T follicular helper cell (primary cell): ENCODE results near the gene CAMSAP3.
"Not testable (repeated sequence)": the region's sequence is repeated elsewhere in the genome, so short reads cannot be mapped to it uniquely, and the experiment has no call there.

ENCODE experiments used
- DNase-seq: peaks from one replicate; pipeline ENCODE4 v3.0.0-alpha.2; 2020; ENCODE audit warnings: low read depth

The CAMSAP3 gene

GRCh38 chr19:7632340-7633203 lies 36.9 kb downstream of the CAMSAP3 start:
- no peak for DNase-seq

DNA sequence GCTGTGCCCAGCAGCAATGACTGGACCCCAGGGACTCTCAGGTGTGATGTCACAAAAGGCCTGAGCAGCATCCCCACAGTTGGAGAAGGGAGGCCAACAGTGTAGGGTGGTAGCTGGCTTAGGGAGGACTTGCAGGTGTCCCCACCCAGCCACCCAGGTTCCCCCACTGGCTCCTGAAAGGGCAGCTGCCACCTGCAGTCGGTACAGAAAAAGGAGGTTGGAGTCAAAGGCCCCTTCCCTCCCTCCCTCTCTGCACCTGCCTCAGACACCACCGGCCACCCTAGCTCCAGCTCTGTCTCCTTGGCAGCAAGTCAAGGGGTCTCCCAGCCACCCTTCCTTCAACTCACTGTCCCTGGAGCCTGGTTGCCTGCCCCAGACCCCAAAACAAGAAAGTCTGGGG lies 38.0 kb downstream of the CAMSAP3 start, which contains the start of gene PCP2:
PCP2 (minus strand) TSS at position 22 of the 400 bp plus-strand sequence. CDS start 262 bp downstream, outside the sequence.
- DNase-seq, result no peak

DNA sequence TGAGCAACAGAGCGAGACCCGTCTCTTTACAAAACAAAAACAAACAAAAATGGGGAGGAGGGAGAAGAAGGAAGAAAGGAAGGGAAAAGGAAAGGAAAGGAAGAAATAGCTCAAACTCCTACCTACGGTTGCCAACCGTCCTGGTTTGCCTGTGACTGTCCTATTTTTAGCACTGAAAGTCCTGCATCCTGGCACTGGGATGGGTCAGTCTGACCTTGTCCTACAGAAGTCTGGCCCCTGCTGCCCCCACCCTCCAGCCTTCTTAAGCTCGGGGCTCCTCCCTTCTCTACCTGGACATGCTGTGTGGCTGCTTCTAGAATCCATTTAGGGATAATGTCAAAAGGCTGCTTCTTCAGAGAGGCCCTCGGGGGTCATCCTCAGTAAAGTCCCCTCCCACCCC lies 40.0 kb downstream of the CAMSAP3 start:
- no peak for DNase-seq

- no peak for DNase-seq
Measured at GRCh38 chr19:7636317-7636690, 40.6 kb downstream of the CAMSAP3 start.

- peak; percentile 92 for DNase-seq
Measured at GRCh38 chr19:7636691-7637373, 41.2 kb downstream of the CAMSAP3 start, which contains the start of gene STXBP2. Gene STXBP2 (plus strand): TSS chr19:7637110. CDS start chr19:7637150, 40 bp downstream.

DNA sequence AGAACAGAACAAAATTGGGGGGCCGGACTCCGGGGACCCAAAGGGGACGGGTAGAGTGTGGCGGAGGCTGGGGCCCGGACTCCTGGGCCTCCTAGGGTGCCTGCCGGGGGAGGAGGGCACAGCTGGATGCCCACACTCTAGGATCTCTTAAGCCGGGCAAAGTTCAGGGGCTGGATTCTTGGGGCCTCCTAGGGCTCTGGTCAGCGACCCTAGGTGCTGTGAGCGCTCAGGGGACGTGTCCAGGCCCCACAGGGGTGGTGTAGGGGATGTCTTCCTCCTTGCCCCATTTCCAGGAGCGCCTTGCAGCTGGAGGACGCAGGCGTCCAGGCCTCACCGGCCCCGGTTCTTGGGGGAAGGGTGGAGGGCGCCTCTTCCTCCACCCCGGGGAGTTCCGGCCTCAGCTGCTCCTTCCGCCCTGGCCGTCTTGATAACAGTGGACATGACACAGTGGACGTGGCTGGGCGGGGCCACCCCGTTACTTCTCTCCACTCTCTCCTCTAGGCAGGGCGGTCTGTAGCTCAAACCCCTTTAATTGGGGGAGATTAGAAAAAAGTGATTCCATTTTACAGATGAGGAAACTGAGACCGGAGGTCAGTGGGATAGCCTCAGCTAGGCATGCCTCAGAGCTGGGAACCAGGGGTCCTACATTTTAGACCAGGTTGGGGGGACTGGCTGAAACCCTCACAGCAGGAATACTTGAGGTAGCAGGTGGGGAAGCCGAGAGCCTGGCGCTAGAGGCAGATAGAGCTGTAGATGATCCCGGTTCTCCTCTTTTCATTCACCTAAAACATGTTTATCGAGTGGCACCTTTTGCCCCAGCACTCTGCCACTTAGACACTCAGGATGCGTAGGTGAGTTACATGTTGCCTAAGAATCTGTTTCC lies 42.0 kb downstream of the CAMSAP3 start:
- DNase-seq, result no peak

DNA sequence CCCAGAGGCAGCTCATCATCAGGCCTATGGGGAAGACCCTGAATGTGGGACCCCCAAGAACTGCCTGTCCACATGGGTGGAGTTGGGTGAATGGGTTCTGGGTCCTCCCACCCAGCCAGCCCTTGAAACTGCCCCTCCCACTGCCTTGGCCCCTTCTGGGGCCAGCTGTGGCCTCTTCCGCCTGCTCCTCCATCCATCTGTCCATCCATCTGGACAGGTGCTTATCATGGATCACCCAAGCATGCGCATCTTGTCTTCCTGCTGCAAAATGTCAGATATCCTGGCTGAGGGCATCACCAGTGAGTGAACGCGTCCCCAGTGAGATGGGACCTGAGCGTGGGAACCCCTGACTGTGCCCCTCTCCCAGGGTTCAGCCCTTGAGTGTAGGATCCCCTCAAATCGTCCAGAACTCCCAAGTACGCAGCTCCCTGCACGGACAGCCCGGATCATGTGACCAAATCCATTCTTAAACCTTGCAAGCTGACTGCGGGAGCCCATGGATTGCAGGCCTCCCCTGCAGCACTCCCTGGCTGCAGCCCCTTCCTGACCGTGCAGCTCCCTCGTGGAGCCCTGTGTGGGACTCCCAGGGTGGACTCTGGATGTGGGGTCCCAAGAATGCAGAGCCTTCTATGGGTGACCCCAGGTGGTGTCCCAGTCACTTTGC lies 43.3 kb downstream of the CAMSAP3 start:
- DNase-seq, result no peak

GRCh38 chr19:7639863-7640348 lies 44.2 kb downstream of the CAMSAP3 start:
- DNase-seq, result no peak

DNA sequence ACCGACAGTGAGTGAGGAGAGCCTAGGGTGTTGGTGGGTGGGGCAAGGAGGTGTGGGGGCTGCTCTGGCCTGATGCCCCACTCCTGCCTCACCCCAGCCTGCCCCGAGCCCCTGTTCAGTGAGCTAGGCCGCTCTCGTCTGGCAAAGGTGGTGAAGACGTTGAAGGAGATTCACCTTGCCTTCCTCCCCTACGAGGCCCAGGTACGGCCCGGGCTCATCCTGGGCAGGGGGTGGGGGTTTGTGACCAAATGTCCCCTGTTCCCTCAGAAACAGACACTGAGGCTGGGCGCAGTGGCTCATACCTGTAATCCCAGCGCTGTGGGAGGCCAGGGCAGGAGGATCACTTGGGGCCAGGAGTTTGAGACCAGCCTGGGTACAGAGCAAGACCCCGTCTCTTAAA lies 45.1 kb downstream of the CAMSAP3 start:
- no peak for DNase-seq

DNA sequence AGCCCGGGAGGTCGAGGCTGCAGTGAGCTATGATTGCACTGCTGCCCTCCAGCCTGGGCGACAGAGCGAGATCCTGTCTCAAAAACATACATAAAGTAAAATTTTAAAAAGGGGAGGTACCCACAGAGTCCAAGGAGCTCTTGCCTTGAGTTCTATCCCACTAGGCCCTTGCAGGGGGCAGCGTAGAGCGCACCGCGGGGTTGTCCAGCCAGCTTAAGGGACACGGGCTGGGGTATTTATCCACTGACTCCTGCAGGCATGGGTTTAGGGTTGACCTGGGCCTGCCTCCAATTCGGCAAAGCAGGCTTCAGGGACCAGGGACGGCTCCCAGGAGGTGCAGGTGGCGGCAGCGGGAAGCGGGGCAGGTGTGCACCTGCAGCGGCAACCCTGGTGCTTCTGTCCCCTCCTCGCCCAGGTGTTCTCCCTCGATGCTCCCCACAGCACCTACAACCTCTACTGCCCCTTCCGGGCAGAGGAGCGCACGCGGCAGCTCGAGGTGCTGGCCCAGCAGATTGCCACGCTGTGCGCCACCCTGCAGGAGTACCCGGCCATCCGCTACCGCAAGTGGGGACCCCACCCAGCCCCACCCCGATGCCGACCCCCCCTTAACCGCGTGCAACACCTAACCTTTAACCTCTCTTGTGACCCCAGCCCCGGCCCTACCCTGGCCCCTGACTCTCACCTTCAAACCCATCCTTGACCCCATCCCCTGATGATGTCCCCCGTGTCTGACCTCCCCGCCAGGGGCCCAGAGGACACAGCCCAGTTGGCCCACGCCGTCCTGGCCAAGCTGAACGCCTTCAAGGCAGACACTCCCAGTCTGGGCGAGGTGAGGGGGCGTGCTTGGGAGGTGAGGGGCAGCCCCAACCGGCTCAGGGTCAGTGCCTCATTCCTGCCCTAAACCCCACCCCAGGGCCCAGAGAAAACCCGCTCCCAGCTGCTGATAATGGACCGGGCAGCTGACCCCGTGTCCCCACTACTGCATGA lies 45.9 kb downstream of the CAMSAP3 start:
- DNase-seq, result no peak

- DNase-seq, result no peak
Measured at GRCh38 chr19:7642295-7643030, 46.8 kb downstream of the CAMSAP3 start.

DNA sequence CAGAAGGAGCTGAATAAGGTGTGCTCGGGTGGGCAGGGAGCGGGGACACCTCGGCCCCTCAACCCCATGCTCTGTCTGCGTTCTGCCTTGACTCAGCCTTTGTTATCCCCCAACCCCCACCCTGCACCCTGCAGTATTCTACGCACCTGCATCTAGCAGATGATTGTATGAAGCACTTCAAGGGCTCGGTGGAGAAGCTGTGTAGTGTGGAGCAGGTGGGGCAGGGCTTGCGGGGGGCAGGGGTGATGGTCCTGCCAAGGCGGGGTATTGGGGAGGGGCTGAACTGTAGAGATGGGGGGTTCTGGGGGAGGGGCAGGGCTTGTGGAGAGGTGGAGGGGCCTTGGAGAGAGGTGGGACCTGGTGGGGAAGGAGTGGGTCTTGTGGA lies 47.4 kb downstream of the CAMSAP3 start:
- DNase-seq, result no peak

- not testable (repeated sequence) for DNase-seq
Measured at GRCh38 chr19:7643629-7644549, 48.2 kb downstream of the CAMSAP3 start.

DNA sequence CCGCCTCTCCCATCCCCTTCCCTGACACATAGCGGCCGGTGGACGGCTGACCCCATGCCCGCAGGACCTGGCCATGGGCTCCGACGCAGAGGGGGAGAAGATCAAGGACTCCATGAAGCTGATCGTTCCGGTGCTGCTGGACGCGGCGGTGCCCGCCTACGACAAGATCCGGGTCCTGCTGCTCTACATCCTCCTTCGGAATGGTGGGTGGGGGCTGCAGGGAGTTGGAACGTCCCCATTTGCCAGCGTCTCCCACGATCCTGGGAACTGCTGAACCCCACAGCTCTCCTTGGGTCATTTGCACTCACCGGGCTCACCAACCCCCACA lies 48.9 kb downstream of the CAMSAP3 start:
- DNase-seq, result no peak

- DNase-seq, result no peak
Measured at GRCh38 chr19:7645163-7645562, 49.5 kb downstream of the CAMSAP3 start.

DNA sequence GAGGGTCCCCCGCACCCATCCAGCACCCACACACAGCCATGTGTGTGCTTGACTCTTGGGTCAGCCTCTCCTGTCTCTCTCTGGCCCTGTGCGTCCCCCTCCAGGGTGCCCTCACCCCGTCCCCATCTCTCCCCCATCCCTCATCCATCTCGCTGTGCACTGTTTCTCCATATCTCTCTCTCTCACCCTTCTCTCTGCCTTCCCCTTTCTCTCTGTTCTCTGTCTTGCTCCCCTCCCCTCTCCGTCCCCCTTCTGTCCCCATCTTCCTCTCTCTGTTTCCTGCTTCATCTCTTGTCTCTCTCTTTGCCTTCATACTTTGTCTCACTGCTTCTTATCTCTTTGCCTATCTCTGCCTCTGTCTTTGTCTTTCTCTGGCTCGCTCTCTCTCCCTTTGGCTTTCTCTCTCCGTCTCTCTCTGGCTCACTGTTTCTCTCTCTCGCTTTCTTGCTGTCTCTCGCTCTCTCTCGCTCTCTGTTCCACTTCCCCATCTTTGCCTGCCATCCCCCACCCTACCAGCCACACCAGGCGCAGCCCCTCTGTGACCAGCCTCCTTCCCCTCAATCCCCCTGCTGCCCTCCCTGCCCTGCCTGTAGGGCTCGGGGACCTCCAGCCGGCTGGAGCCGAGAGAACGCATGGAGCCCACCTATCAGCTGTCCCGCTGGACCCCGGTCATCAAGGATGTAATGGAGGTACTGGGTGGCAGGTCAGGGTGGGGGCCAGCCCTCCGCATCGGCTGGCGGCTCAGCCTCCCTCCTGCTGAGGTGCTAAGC lies 50.2 kb downstream of the CAMSAP3 start:
- no peak for DNase-seq

GRCh38 chr19:7646426-7646700 lies 50.7 kb downstream of the CAMSAP3 start:
- no peak for DNase-seq

- no peak for DNase-seq
Measured at GRCh38 chr19:7647156-7647555, 51.5 kb downstream of the CAMSAP3 start.
